MM.1S (cell line): ENCODE measurements around the gene INPP5J.
"Not testable (repeated sequence)": the region's sequence is repeated elsewhere in the genome, so short reads cannot be mapped to it uniquely, and the experiment has no call there.

Source experiments
- DNase-seq: peaks from one replicate; pipeline ENCODE4 v3.0.0-alpha.2; 2015
- H2AFZ ChIP-seq: fragments of 300-600 bp; sonication (generic); 2 replicates; pipeline ENCODE4 v1.6.0; 2016; ENCODE audit warnings: antibody characterized with exemption, low read length
- H3F3A ChIP-seq: fragments of 300-600 bp; sonication (generic); 2 replicates; pipeline ENCODE4 v1.6.1; 2016; ENCODE audit warnings: mild to moderate bottlenecking, antibody characterized with exemption, low read length, moderate library complexity, mixed read lengths; ENCODE audit not compliant: insufficient read depth
- H3K27ac ChIP-seq: fragments of 300-600 bp; sonication (generic); 2 replicates; pipeline ENCODE4 v1.5.1; 2016; ENCODE audit warnings: mild to moderate bottlenecking, low read length
- H3K27me3 ChIP-seq: fragments of 300-600 bp; sonication (generic); replicated peaks from 2 replicates; pipeline ENCODE4 v1.6.0; 2016; ENCODE audit warnings: low read length; ENCODE audit not compliant: insufficient read depth
- H3K36me3 ChIP-seq: fragments of 300-600 bp; sonication (generic); replicated peaks from 2 replicates; pipeline ENCODE4 v1.6.1; 2016; ENCODE audit warnings: mild to moderate bottlenecking, low read length, mixed read lengths; ENCODE audit not compliant: insufficient read depth
- H3K4me1 ChIP-seq: fragments of 300-600 bp; sonication (generic); 2 replicates; pipeline ENCODE4 v1.6.1; 2016; ENCODE audit warnings: low read length, mixed read lengths
- H3K4me2 ChIP-seq: fragments of 300-600 bp; sonication (generic); 2 replicates; pipeline ENCODE4 v1.6.0; 2016; ENCODE audit warnings: low read depth, low read length
- H3K4me3 ChIP-seq: fragments of 300-600 bp; sonication (generic); 2 replicates; pipeline ENCODE4 v1.5.1; 2016; ENCODE audit warnings: low read length, mixed read lengths
- H3K79me2 ChIP-seq: fragments of 300-600 bp; sonication (generic); 2 replicates; pipeline ENCODE4 v1.6.1; 2016; ENCODE audit warnings: mixed run types, low read length, mixed read lengths
- H3K9ac ChIP-seq: fragments of 300-600 bp; sonication (generic); 2 replicates; pipeline ENCODE4 v1.6.1; 2016; ENCODE audit warnings: low read length, mixed read lengths
- H3K9me2 ChIP-seq: fragments of 300-600 bp; sonication (generic); replicated peaks from 2 replicates; pipeline ENCODE4 v1.6.1; 2016; ENCODE audit warnings: mild to moderate bottlenecking, low read length, mixed read lengths; ENCODE audit not compliant: insufficient read depth
- H3K9me3 ChIP-seq: fragments of 300-600 bp; sonication (generic); replicated peaks from 2 replicates; pipeline ENCODE4 v1.6.1; 2016; ENCODE audit warnings: mild to moderate bottlenecking, low read length, mixed read lengths; ENCODE audit not compliant: insufficient read depth
- H4K20me1 ChIP-seq: fragments of 300-600 bp; sonication (generic); 2 replicates; pipeline ENCODE4 v1.6.1; 2016; ENCODE audit warnings: mild to moderate bottlenecking, low read length, moderate library complexity, mixed read lengths; ENCODE audit not compliant: insufficient read depth
- CTCF ChIP-seq: fragments of 300-600 bp; sonication (generic); IDR thresholded peaks from 2 replicates; pipeline ENCODE4 v1.5.1; 2016; ENCODE audit warnings: antibody characterized with exemption, low read length, mixed read lengths
- EZH2 ChIP-seq: fragments of 300-600 bp; sonication (generic); optimal IDR thresholded peaks from 2 replicates; pipeline ENCODE3; 2017; ENCODE audit warnings: low read depth, mild to moderate bottlenecking, antibody characterized with exemption, low read length, mixed read lengths
- EZH2phosphoT487 ChIP-seq: fragments of 300-600 bp; sonication (generic); IDR thresholded peaks from 2 replicates; pipeline ENCODE4 v1.6.1; 2018; ENCODE audit warnings: antibody characterized with exemption, low read length

Gene INPP5J

GRCh38 chr22:31122532-31123291, at the start of gene INPP5J:
TSS of gene INPP5J (plus strand) at chr22:31122966. CDS start at chr22:31123015, 49 bp downstream.
- no peaks in the 10 kb centered on the region for H4K20me1 ChIP-seq
- H2AFZ ChIP-seq: no peak within 1 kb of the TSS
- H3K36me3 ChIP-seq: no peaks in the 10 kb centered on the region
- peaks cover 16% of the 10 kb centered on the region for H3K27me3 ChIP-seq
- no peak within 1 kb of the TSS for H3K27ac ChIP-seq
- H3K4me2 ChIP-seq: no peak within 1 kb of the TSS
- no peaks in the 10 kb centered on the region for H3K4me1 ChIP-seq
- H3K9ac ChIP-seq: no peak within 1 kb of the TSS
- H3F3A ChIP-seq: no peaks in the 10 kb centered on the region
- H3K9me3 ChIP-seq: no peaks in the 10 kb centered on the region
- H3K9me2 ChIP-seq: no peaks in the 10 kb centered on the region
- no peak within 1 kb of the TSS for H3K4me3 ChIP-seq
- DNase-seq: no peak
- TF ChIP-seq CTCF (no peak), EZH2 (no peak), EZH2phosphoT487 (no peak)
- H3K79me2 ChIP-seq: no peaks in the 10 kb centered on the region

- H3K36me3 ChIP-seq, H3K27me3 ChIP-seq, H3K4me2 ChIP-seq, H3K27ac ChIP-seq, H3F3A ChIP-seq, H4K20me1 ChIP-seq, H3K79me2 ChIP-seq, H3K9me2 ChIP-seq, H3K4me3 ChIP-seq, H3K9me3 ChIP-seq, H2AFZ ChIP-seq, H3K4me1 ChIP-seq, DNase-seq, H3K9ac ChIP-seq: not testable (repeated sequence)
Observed at GRCh38 chr22:31073125-31073524, 49.6 kb upstream of the INPP5J start.

GRCh38 chr22:31073545-31074145, 49.1 kb upstream of the INPP5J start:
- not testable (repeated sequence) for H3K4me2 ChIP-seq

GRCh38 chr22:31075961-31076360, 46.8 kb upstream of the INPP5J start:
- Histone ChIP-seq H3K27me3 (no peaks in the 10 kb centered on the region), H3K4me2 (no peak overlapping the region), H3K9me3 (no peaks in the 10 kb centered on the region), H3K9ac (no peak overlapping the region), H3K36me3 (no peaks in the 10 kb centered on the region), H3K79me2 (no peaks in the 10 kb centered on the region), H3K27ac (no peak overlapping the region), H4K20me1 (no peaks in the 10 kb centered on the region), H2AFZ (no peak overlapping the region), H3K9me2 (no peaks in the 10 kb centered on the region), H3K4me3 (no peak overlapping the region), H3K4me1 (peaks cover 4% of the 10 kb centered on the region; the same call in 1 of the 2 replicates), H3F3A (peaks cover 4% of the 10 kb centered on the region; the same call in 1 of the 2 replicates)
- no peak for TF ChIP-seq EZH2phosphoT487
- no peak for TF ChIP-seq CTCF
- no peak for TF ChIP-seq EZH2
- no peak for DNase-seq

More at GRCh38 chr22:31073545-31074145, 49.1 kb upstream of the INPP5J start:
- not testable (repeated sequence) for H3F3A ChIP-seq, H3K4me1 ChIP-seq, H3K27me3 ChIP-seq, DNase-seq, H3K9me2 ChIP-seq, H3K79me2 ChIP-seq, H3K9me3 ChIP-seq, H4K20me1 ChIP-seq, H3K27ac ChIP-seq, H3K9ac ChIP-seq, H2AFZ ChIP-seq, H3K4me3 ChIP-seq, H3K36me3 ChIP-seq
